Measurements from ENCODE around the gene ATG14.

DNA sequence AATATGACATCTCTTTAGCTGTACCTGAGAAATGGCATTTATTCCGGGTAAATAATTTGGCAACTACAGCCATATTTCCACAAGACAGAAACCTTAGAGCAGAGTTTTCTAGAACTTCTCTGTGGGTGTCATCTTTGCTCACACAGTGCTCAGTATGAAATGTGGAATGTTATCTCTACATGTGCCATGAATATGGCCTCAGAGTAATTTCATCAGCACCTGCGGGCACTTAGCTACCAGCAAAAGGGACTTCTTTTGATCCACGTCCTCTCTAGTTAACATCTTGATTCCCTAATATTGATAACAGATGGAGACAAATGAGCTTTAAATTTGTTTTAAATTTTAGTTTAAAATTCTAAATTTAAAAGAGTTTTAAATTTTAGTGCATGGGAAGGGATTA is 2.9 kb upstream of the ATG14 start:
- TF ChIP-seq, protein P1, sequence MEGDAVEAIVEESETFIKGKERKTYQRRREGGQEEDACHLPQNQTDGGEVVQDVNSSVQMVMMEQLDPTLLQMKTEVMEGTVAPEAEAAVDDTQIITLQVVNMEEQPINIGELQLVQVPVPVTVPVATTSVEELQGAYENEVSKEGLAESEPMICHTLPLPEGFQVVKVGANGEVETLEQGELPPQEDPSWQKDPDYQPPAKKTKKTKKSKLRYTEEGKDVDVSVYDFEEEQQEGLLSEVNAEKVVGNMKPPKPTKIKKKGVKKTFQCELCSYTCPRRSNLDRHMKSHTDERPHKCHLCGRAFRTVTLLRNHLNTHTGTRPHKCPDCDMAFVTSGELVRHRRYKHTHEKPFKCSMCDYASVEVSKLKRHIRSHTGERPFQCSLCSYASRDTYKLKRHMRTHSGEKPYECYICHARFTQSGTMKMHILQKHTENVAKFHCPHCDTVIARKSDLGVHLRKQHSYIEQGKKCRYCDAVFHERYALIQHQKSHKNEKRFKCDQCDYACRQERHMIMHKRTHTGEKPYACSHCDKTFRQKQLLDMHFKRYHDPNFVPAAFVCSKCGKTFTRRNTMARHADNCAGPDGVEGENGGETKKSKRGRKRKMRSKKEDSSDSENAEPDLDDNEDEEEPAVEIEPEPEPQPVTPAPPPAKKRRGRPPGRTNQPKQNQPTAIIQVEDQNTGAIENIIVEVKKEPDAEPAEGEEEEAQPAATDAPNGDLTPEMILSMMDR (conservative IDR thresholded peaks at IDR 0.05; ENCODE audit: low read length) = no peak
- no peak for TF ChIP-seq EZH2phosphoT487 (IDR thresholded peaks at IDR 0.05; ENCODE audit: borderline replicate concordance)
